Measurements from ENCODE around the gene PARN.
"Not testable (repeated sequence)": the region's sequence is repeated elsewhere in the genome, so short reads cannot be mapped to it uniquely, and the experiment has no call there.

PARN gene

GRCh38 chr16:14632693-14633569 is 2.9 kb upstream of the PARN start, which contains the start of gene BFAR:
BFAR (plus strand) TSS chr16:14632951; CDS start chr16:14644347, 11,396 bp downstream.
- DNase-seq (ENCODE audit: low read depth in 2 of 2): peak; percentile 98 to 99

GRCh38 chr16:14630620-14631330 is 715 bp upstream of the PARN start:
- not testable (repeated sequence) for DNase-seq (ENCODE audit: low read depth in 2 of 2)

- DNase-seq (ENCODE audit: low read depth in 2 of 2): no peak
These were observed 495 bp downstream of the PARN start for GRCh38 chr16:14629612-14629918.

- peak in 1 of 2 donors; percentile 2 for DNase-seq (ENCODE audit: low read depth in 2 of 2)
These were observed 1.1 kb downstream of the PARN start for GRCh38 chr16:14628806-14629611.

- DNase-seq (ENCODE audit: low read depth in 2 of 2): no peak
These were observed 3.0 kb downstream of the PARN start for GRCh38 chr16:14627078-14627477.

- DNase-seq (ENCODE audit: low read depth in 2 of 2): no peak
These were observed 11.5 kb downstream of the PARN start for GRCh38 chr16:14618566-14618965.

- no peak for DNase-seq (ENCODE audit: low read depth in 2 of 2)
These were observed 13.8 kb downstream of the PARN start for GRCh38 chr16:14616280-14616679.

- no peak for DNase-seq (ENCODE audit: low read depth in 2 of 2)
These were observed 16.1 kb downstream of the PARN start for GRCh38 chr16:14613991-14614390.

GRCh38 chr16:14611660-14612059 is 18.4 kb downstream of the PARN start:
- DNase-seq (ENCODE audit: low read depth in 2 of 2): no peak

GRCh38 chr16:14609716-14610115 is 20.3 kb downstream of the PARN start:
- no peak for DNase-seq (ENCODE audit: low read depth in 2 of 2)

GRCh38 chr16:14608604-14609003 is 21.5 kb downstream of the PARN start:
- no peak for DNase-seq (ENCODE audit: low read depth in 2 of 2)

GRCh38 chr16:14608111-14608566 is 21.9 kb downstream of the PARN start:
- DNase-seq (ENCODE audit: low read depth in 2 of 2): no peak

GRCh38 chr16:14606102-14606501 is 24.0 kb downstream of the PARN start:
- DNase-seq (ENCODE audit: low read depth in 2 of 2): no peak

- DNase-seq (ENCODE audit: low read depth in 2 of 2): no peak
These were observed 27.6 kb downstream of the PARN start for GRCh38 chr16:14602443-14602963.

GRCh38 chr16:14600164-14600563 is 29.9 kb downstream of the PARN start:
- no peak for DNase-seq (ENCODE audit: low read depth in 2 of 2)

- no peak for DNase-seq (ENCODE audit: low read depth in 2 of 2)
These were observed 43.3 kb downstream of the PARN start for GRCh38 chr16:14586637-14587305.

- no peak for DNase-seq (ENCODE audit: low read depth in 2 of 2)
These were observed 44.8 kb downstream of the PARN start for GRCh38 chr16:14585287-14585686.

GRCh38 chr16:14580926-14581325 is 49.1 kb downstream of the PARN start:
- not testable (repeated sequence) for DNase-seq (ENCODE audit: low read depth in 2 of 2)

- no peak for DNase-seq (ENCODE audit: low read depth in 2 of 2)
These were observed 50.8 kb downstream of the PARN start for GRCh38 chr16:14579266-14579665.

- DNase-seq (ENCODE audit: low read depth in 2 of 2): no peak
These were observed 53.5 kb downstream of the PARN start for GRCh38 chr16:14576532-14576931.

GRCh38 chr16:14576069-14576468 is 54.0 kb downstream of the PARN start:
- no peak for DNase-seq (ENCODE audit: low read depth in 2 of 2)

Data from stimulated activated CD8-positive, alpha-beta memory T cell treated with anti-CD3 and anti-CD28 coated beads, Interleukin-2, amount 100 ng/mL, for 1 hour (primary cell).